C1 segment of cervical spinal cord (tissue), 14 donors: Measurements from ENCODE around the gene RGS9.
"Not testable (repeated sequence)": the region's sequence is repeated elsewhere in the genome, so short reads cannot be mapped to it uniquely, and the experiment has no call there.

Experiments
- DNase-seq, 14 donors: peaks; one replicate each; lab custom pipeline; 2025; lab: John Stamatoyannopoulos, UW

Gene RGS9

DNA sequence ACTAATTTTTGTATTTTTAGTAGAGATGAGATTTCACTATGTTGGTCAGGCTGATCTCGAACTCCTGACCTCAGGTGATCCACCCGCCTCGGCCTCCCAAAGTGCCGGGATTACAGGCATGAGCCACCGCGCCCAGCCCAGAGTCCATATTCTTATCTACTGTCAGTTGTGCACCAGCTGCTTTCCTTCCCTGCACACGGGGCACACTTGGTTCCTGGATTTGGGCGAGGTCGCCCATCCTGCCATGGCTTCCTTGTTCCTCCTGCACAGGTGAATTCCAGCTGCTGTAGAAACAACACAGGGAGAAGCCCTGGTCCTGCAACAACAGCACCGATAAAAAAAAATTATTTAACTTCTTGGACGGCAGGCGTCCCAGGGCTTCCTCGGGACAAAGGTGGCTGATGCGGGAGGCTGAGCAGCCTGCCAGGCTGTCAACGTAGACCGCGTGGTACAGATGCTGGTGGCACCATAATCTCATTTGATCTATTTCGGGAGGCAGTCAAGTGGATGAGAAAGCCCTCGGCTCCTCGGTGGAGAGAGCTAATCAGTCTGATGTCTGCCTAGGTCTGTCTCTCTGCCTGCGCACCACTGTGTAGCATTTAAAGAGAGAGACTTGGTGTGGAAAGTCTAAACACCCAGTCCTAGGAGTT is 19.1 kb downstream of the RGS9 start:
- no peak for DNase-seq

DNA sequence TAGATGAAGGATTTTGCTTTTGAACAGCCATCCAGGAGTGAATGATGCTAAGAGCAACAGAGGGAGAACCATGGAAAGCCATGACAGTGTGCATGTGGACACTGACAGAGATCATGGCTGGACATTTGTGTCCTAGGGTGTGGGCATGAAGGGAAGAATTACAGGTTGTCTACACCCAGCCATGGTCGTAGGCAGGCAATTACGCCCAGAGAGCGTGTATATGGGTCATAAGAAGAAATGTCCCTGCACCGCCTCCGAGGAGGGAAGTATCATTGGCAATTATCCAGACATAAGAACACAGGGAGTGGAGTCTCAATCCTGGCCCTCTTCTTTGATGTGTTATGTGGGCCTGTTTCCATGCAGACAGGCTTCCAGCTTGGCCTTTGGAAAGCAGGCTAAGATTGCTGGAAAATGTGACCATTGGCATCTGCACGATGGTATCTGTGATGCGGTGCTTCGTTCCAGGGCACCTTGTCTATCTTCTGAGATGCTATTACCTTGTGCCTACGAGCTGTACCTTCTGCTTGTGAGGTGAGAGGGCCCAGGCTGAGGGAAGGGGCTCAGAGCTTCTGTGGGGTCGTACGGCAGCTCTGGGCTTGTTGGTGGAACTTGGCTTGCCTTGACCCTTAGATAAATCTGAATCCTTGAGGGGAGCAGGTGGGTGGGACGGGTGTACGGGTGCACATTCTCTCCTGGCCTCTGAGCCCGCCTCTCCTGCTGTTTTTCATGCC is 19.8 kb downstream of the RGS9 start:
- no peak for DNase-seq

DNA sequence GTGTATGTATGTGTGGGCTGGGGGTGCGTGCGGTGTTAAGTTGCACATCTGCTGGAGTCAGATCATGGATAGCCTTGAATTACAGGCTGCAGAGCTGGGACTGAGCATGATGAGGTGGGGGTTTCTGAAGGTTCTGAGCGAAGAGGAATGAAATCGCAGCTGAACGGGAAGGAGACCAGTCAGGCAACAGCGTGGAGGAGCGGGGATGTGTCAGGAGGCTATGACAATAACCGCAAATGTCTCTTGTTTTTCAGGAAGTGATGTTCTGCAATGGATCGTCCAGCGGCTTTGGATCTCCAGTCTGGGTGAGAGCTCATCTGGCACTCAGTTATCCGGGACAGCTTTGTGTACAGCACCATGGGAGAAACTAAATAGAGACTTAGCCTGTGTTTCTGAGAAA is 20.9 kb downstream of the RGS9 start:
- no peak for DNase-seq

GRCh38 chr17:65158622-65159021 is 21.5 kb downstream of the RGS9 start:
- no peak for DNase-seq

DNA sequence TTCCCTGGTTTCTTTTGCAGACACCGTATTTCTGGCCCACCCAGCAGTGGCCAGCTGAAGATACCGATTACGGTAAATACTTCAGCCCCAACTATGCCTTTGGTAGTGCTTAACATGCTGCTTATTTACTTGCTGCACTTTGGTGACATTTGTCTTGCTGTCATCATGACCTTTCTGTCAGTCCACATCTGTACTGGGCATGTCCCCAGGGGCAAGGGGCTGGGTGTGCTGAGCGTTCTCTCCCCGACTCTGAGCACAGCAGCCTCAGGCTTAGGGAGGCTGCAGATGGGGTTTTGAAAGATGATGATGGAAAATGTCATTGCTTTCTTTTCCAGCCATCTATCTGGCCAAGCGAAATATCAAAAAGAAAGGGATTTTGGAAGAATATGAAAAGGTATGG is 23.3 kb downstream of the RGS9 start:
- DNase-seq, result no peak

GRCh38 chr17:65163990-65164495 is 26.9 kb downstream of the RGS9 start:
- no peak for DNase-seq

DNA sequence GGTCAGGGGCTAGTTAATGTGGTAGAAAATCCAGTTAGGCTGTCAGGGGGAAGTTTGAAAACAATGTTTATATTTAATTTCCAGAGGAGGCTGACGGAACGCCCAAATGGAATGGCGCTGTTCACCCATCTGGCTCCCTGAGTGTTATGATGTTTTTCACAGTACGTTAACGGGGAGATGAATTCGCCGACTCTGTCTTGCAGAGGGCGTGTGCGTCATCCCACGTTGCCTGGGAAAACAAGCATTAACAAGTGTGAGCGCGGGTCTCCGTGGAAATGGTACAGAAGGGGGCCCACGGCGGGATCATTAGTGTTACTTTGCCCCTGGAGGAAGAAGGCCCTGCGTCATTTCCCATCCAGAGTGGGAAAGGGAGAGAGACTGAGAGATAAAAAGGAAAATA is 29.6 kb downstream of the RGS9 start:
- no peak for DNase-seq

DNA sequence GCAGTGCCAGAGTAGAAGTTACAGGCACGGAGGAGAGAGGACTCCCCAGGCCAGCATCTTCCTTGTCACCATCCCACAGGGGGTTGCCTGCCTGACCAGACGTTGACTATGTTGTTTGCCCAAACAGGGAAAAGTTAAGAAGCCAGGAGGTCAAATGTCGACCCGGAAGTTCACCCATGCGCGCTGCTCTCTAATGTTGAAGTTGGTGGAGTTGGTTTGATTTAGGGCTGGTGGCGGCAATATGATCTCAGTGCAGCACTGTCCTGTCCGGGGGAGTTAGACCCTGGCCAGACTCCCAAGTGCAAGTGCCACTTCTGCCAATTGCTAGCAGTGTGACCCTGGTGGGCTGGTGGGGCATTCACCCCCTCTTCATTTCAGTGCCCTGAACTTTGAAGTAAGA is 30.4 kb downstream of the RGS9 start:
- DNase-seq, result no peak

DNA sequence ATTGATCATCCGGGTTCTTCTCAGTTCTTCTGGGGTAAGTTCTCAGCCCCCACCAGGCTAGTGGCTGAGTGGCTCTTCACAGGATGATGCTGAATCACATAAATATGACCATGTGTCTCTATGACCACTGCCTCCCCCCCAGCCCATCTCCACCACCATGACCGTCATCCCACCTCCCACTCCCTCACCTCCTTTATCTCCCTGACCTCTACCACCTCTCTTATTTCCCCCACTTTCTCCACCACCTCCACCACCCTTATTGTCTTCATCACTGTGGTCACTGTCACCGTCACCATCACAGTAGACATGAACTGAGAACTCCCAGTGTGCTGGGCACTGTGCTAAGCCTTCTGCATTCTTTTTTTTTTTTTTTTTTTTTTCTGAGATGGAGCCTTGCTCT is 32.5 kb downstream of the RGS9 start:
- no peak for DNase-seq

DNA sequence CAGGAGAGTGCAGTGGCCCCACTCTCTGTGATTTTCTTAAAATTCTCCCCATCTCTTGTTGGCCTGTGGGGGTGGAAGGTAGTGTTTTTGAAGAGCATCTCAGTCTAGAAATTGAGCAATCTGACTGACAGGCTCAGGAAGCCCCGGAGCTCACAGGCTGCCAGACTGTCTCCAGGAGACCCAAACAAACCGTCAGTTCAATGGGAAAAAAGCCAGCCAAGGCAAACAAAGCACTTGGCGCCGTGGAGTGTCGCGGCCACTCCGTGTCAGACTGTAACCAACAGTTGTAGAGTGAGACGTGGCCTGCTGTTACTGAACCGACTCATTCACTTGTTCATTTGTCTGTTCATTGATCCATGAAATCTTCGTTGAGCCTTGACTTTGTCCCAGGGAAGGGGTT is 33.7 kb downstream of the RGS9 start:
- DNase-seq, result peak in 2 of 14 donors; percentile 7 to 9

DNA sequence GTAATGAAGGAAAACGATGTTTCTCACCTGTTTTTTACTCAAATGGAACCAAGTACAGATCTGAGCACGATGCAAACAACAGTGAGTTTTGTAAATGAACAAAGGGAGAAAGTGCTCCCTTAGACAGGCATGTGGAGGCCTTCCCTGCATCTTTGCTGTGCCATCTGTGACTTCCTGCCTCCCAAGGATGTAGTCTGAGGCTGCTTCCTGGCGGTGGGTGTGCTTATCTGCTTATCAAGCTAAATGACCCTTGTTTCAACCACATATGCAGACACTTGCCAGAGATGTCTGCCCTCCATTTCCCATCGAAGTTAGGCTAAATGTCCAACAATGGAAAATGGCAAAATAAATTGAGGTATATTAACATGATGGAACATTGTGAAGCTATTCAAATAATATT is 34.6 kb downstream of the RGS9 start:
- no peak for DNase-seq

DNA sequence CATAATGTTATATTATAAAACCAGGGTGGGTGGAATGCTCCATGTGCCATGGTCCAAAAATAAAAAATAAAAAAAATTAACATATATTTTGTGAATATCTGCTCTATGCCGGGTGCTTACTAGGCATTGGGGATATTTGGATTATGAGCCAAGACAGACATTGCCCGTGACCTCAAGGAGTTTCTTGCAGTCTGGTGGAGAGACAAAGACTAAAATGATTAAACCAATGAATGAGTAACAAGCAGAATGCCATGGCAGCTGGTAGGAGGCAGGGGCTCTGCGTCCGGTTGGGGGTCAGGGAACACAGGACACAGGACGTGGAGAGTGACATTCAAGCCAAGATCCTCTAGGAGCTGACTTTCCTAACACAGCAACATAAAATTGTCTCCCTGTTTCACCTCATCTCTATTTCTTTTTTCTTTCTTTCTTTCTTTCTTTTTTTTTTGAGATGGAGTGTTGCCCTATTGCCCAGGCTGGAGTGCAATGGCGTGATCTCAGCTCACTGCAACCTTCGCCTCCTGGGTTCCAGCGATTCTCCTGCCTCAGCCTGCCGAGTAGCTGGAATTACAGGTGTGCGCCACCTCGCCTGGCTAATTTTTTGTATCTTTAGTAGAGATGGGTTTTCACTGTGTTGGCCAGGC is 35.4 kb downstream of the RGS9 start:
- DNase-seq, result no peak

- no peak for DNase-seq
These were observed 36.2 kb downstream of the RGS9 start for GRCh38 chr17:65173284-65173793.

DNA sequence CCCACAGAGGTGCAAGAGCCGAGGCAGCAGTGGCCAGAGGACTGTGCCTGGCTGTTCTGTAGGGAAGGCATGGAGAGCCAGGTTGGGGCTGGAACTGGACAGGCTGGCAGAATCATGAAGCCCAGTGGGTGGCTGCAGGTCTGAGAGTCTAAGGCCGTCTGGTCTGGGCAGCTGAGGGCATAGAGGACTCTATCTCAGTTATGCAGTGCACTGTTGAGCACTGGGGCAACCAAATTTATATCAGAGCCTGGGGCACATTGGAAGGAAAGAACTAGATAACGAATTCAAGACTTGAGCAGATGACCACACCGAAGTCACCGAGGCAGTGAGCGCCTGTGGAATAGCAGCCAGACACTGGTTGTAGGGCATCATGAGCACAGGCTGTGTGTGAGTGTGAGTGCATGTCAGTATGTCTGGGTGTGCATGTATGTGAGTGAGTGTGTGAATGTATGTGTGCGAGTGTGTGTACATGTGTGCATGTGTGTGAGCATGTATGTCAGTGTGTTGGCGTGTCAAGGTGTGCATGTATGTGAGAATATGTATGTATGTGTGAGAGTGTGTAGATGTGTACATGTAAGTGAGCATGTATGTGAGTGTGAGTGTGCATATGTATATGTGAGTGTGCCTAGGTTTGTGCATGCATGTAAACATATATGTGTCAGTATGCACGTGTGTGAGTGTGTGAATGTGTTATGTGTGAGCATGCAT is 37.0 kb downstream of the RGS9 start:
- peak in 1 of 14 donors; percentile 1 for DNase-seq

DNA sequence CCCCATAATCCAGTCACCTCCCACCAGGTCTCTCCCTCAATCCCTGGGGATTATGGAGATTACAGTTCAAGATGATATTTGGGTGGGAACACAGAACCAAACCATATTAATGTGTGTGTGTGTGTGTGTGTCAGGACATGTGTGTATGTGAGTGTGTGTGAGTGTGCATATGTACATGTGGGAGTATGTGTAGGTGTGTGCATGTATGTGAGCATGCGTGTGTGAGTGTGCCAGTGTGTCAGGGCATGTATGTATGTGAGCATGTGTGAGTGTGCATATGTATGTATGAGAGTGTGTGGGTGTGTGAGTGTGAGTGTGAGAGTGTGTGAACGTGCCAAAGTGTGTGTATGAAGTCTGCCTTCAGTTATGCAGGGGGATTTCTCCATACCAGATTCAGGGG is 37.8 kb downstream of the RGS9 start:
- DNase-seq, result no peak

- DNase-seq, result no peak
These were observed 38.8 kb downstream of the RGS9 start for GRCh38 chr17:65175952-65176351.

DNA sequence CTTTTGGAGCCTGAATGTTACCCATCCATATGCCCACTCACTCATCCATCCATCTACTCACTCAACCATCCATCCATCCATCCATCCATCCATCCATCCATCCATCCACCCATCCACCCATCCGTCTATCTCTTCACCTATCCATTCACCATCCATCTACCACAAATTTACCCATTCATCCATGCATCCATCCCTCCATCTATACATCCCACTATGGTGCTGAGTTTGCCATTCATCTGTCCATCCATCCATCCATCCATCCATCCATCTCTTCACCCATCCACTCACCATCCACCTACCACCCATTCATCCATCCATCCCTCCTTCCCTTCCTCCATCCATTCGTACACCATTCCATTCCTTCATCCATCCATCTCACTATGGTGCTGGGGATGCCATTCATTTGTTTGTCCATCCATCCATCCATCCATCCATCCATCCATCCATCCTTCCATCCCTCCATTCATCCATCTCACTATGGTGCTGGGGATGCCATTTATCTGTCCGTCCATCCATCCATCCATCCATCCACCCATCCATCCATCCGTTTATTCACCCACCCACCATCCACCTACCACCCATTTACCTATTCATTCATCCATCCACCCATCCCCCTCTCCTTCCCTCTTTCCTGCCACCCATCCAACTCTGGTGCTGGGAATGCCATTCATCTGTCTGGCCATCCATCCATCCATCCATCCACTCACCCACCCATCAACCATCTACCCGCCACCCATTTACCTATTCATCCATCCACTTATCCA is 39.7 kb downstream of the RGS9 start:
- DNase-seq, result no peak

DNA sequence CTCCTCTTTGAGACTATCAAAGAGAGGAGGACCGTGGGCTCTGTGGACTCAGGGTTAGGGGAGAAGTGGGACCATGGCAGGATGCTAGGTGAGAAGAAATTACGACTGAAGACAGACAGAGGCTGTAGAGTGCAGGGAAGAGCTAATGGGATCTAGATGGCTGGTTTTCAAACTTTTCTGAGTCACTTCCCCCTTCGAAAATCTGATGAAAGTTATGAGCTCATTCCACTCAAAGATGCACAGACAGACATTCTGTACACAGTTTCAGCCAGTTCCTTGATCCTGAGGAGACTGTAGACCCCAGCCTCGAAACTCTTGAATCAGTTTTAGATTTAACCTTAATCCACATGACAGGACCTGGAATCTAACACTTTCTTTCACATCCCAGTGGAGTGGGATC is 40.7 kb downstream of the RGS9 start:
- DNase-seq, result no peak

DNA sequence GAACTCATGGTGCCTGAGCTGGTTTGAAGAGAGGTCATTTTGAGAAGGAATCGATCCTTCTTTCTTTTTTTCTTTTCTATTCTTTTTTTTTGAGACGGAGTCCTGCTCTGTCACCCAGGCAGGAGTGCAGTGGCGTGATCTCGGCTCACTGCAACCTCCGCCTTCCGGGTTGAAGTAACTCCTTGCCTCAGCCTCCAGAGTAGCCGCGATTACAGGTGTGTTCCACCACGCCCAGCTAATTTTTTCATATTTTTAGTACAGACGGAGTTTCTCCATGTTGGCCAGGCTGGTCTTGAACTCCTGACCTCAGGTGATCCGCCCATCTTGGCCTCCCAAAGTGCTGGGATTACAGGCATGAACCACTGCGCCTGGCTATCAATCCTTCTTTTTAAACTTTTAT is 43.1 kb downstream of the RGS9 start:
- not testable (repeated sequence) for DNase-seq

GRCh38 chr17:65180752-65181236 is 43.6 kb downstream of the RGS9 start:
- DNase-seq, result not testable (repeated sequence)
